Measurements from ENCODE around the gene PCDH15.

DNA sequence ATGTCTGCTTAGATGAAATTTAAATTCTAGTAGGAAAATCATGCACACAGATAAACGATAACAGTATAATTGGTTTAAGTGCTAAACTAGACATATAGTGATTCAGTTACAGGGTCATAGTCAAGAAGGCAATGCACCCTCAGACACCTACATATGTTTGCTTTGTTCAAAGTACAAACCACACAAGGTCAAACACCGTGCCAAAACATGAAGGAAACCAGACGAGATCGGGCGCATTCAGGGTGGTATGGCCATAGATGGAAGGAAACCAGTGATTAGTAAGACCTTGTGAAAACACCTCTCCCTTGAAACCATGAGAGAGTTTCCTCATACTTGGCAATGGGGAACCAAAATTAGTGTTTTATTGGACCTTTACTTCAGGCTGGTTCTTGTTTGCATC lies 906.9 kb downstream of the PCDH15 start:
- TF ChIP-seq CTCF (IDR thresholded peaks at IDR 0.05) (no peak), GATA2 (CRISPR knock-in tag; IDR thresholded peaks at IDR 0.05) (no peak), TCF12 (IDR thresholded peaks at IDR 0.05) (no peak), EZH2phosphoT487 (IDR thresholded peaks at IDR 0.05; ENCODE audit: borderline replicate concordance, low read depth) (no peak), EP300 (IDR thresholded peaks at IDR 0.05; ENCODE audit: borderline replicate concordance in 1 of 2, low read depth in 1 of 2, low read length in 1 of 2) (no peak), CHD2 (IDR thresholded peaks at IDR 0.05; ENCODE audit: low read length, partially characterized antibody) (no peak), PBX3 (IDR thresholded peaks at IDR 0.05) (no peak), MAX (IDR thresholded peaks at IDR 0.05; ENCODE audit: low read depth) (no peak), POLR2AphosphoS5 (IDR thresholded peaks at IDR 0.05; ENCODE audit: low read depth, low read length) (no peak), USF1 (IDR thresholded peaks at IDR 0.05; ENCODE audit: borderline replicate concordance, low read depth) (no peak), RCOR1 (IDR thresholded peaks at IDR 0.05; ENCODE audit: low read length) (no peak)
- TF ChIP-seq, protein P1, sequence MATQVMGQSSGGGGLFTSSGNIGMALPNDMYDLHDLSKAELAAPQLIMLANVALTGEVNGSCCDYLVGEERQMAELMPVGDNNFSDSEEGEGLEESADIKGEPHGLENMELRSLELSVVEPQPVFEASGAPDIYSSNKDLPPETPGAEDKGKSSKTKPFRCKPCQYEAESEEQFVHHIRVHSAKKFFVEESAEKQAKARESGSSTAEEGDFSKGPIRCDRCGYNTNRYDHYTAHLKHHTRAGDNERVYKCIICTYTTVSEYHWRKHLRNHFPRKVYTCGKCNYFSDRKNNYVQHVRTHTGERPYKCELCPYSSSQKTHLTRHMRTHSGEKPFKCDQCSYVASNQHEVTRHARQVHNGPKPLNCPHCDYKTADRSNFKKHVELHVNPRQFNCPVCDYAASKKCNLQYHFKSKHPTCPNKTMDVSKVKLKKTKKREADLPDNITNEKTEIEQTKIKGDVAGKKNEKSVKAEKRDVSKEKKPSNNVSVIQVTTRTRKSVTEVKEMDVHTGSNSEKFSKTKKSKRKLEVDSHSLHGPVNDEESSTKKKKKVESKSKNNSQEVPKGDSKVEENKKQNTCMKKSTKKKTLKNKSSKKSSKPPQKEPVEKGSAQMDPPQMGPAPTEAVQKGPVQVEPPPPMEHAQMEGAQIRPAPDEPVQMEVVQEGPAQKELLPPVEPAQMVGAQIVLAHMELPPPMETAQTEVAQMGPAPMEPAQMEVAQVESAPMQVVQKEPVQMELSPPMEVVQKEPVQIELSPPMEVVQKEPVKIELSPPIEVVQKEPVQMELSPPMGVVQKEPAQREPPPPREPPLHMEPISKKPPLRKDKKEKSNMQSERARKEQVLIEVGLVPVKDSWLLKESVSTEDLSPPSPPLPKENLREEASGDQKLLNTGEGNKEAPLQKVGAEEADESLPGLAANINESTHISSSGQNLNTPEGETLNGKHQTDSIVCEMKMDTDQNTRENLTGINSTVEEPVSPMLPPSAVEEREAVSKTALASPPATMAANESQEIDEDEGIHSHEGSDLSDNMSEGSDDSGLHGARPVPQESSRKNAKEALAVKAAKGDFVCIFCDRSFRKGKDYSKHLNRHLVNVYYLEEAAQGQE (IDR thresholded peaks at IDR 0.05; ENCODE audit: low read depth, low read length): no peak
